Measurements from ENCODE around the gene SETBP1. TPM values are rescaled to one million over a fixed set of nuclear protein-coding genes. Genes with fewer than 3 reads are reported as not detected.

Gene SETBP1
- total RNA-seq, 1 donor from 2014 or later, result 12.4 TPM

DNA sequence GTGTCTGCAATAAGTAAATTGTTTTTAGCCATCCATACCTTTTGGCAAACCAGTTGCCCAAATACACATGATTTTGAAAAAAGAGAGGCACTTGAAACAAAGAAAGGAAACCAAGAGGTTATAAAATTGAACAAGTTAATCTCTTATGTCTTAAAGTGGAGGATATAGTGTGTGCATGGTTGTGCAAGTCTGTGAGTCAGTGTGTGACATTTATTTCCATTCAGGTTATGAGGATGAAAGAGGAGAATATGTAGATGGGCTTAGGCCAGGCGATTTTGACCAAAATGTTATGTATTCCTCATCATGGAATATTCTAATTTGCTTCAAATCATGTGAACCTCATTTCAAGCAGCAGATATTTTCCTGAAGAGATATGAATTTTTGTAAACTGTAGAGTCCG lies 123.3 kb downstream of the SETBP1 start:
- peaks cover 2% of the 10 kb centered on the region for H3K9me3 Mint-ChIP-seq (ENCODE audit: unreplicated experiment)
- H3K27me3 Mint-ChIP-seq (ENCODE audit: low read depth, unreplicated experiment), result no peaks in the 10 kb centered on the region
- H3K4me3 Mint-ChIP-seq (ENCODE audit: unreplicated experiment), result no peak overlapping the region
- Histone ChIP-seq H2AFZ (ENCODE audit: low read depth, low read length) (no peak overlapping the region), H3K27me3 (ENCODE audit: insufficient read depth, low read length) (no peaks in the 10 kb centered on the region), H3K4me1 (ENCODE audit: insufficient read depth, low read length) (peaks cover 10% of the 10 kb centered on the region), H3K4me2 (ENCODE audit: low read length) (no peak overlapping the region), H3K27ac (ENCODE audit: low read depth, low read length) (no peak overlapping the region), H3K36me3 (ENCODE audit: insufficient read depth, low read length) (no peaks in the 10 kb centered on the region), H3K79me2 (ENCODE audit: insufficient read depth, low read length) (no peaks in the 10 kb centered on the region), H3K9me3 (ENCODE audit: insufficient read depth, low read depth, low read length) (no peaks in the 10 kb centered on the region), H3K4me3 (ENCODE audit: insufficient read depth, low read depth, low read length) (no peak overlapping the region), H4K20me1 (ENCODE audit: insufficient read depth, low read length) (no peaks in the 10 kb centered on the region), H3K9ac (ENCODE audit: low read length) (no peak overlapping the region)
- H3K4me1 Mint-ChIP-seq (ENCODE audit: low read depth, unreplicated experiment), result peaks cover 38% of the 10 kb centered on the region
- DNase-seq (ENCODE audit: low read depth), result no peak
- peak overlapping the region; percentile 95 for H3K27ac Mint-ChIP-seq (ENCODE audit: unreplicated experiment)
- peaks cover 3% of the 10 kb centered on the region for H3K36me3 Mint-ChIP-seq (ENCODE audit: low read depth, unreplicated experiment)
- no peak for FAIRE-seq
- no peak for TF ChIP-seq EZH2 (IDR thresholded peaks at IDR 0.05; ENCODE audit: insufficient read depth, low read length)
- TF ChIP-seq, protein P1, sequence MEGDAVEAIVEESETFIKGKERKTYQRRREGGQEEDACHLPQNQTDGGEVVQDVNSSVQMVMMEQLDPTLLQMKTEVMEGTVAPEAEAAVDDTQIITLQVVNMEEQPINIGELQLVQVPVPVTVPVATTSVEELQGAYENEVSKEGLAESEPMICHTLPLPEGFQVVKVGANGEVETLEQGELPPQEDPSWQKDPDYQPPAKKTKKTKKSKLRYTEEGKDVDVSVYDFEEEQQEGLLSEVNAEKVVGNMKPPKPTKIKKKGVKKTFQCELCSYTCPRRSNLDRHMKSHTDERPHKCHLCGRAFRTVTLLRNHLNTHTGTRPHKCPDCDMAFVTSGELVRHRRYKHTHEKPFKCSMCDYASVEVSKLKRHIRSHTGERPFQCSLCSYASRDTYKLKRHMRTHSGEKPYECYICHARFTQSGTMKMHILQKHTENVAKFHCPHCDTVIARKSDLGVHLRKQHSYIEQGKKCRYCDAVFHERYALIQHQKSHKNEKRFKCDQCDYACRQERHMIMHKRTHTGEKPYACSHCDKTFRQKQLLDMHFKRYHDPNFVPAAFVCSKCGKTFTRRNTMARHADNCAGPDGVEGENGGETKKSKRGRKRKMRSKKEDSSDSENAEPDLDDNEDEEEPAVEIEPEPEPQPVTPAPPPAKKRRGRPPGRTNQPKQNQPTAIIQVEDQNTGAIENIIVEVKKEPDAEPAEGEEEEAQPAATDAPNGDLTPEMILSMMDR (IDR thresholded peaks at IDR 0.05; ENCODE audit: insufficient read depth, low read depth, low read length), result no peak

DNA sequence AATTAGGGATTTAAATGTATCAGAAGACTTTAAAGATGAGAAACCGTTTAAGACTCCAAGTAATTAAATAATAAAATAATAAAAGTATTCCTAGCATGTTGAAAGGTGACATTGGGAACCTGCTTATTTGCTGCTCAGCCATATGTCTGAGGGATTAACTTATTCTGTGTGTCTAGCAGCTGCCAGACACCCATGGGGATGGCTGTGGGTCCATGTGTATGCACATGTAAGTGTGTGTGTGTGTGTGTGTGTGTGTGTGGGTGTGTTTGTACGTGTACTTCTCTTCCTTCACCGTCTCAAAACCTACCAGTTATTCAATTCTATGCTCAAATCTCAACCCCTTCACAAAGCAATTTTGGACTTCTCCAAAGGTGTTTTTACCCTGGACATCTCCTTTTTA lies 124.5 kb downstream of the SETBP1 start:
- TF ChIP-seq EZH2 (IDR thresholded peaks at IDR 0.05; ENCODE audit: insufficient read depth, low read length), result no peak
- no peak overlapping the region for H3K4me2 ChIP-seq (ENCODE audit: low read length)
- no peaks in the 10 kb centered on the region for H3K27me3 Mint-ChIP-seq (ENCODE audit: low read depth, unreplicated experiment)
- H2AFZ ChIP-seq (ENCODE audit: low read depth, low read length), result no peak overlapping the region
- FAIRE-seq, result no peak
- H3K36me3 Mint-ChIP-seq (ENCODE audit: low read depth, unreplicated experiment), result peaks cover 3% of the 10 kb centered on the region
- no peaks in the 10 kb centered on the region for H4K20me1 ChIP-seq (ENCODE audit: insufficient read depth, low read length)
- H3K9me3 ChIP-seq (ENCODE audit: insufficient read depth, low read depth, low read length), result no peaks in the 10 kb centered on the region
- H3K4me3 ChIP-seq (ENCODE audit: insufficient read depth, low read depth, low read length), result no peak overlapping the region
- no peak overlapping the region for H3K4me3 Mint-ChIP-seq (ENCODE audit: unreplicated experiment)
- no peaks in the 10 kb centered on the region for H3K79me2 ChIP-seq (ENCODE audit: insufficient read depth, low read length)
- peaks cover 5% of the 10 kb centered on the region for H3K9me3 Mint-ChIP-seq (ENCODE audit: unreplicated experiment)
- no peak overlapping the region for H3K27ac ChIP-seq (ENCODE audit: low read depth, low read length)
- peaks cover 10% of the 10 kb centered on the region for H3K4me1 ChIP-seq (ENCODE audit: insufficient read depth, low read length)
- no peak for DNase-seq (ENCODE audit: low read depth)
- H3K27me3 ChIP-seq (ENCODE audit: insufficient read depth, low read length), result no peaks in the 10 kb centered on the region
- H3K36me3 ChIP-seq (ENCODE audit: insufficient read depth, low read length), result no peaks in the 10 kb centered on the region
- H3K27ac Mint-ChIP-seq (ENCODE audit: unreplicated experiment), result no peak overlapping the region
- H3K9ac ChIP-seq (ENCODE audit: low read length), result no peak overlapping the region
- H3K4me1 Mint-ChIP-seq (ENCODE audit: low read depth, unreplicated experiment), result peaks cover 34% of the 10 kb centered on the region

DNA sequence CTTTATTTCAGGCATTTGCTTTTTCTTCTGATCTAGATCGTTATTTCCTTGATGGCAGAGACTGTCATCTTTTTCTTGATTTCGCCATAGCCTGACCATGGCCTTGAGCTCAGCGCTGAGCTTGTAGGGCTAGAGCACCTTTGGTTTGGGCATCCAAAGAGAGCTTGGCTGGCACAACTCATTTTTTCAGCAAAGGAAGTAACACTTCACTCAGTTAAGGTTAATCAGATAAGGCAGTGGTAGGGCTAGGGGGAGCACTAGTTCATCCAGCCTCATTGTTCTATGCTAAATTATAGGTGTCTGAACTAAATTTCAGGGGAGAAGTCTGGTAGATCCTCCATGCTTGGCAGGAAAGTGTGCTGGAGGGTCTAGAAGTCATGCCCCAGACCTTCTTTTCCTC lies 125.0 kb downstream of the SETBP1 start:
- H3K9ac ChIP-seq (ENCODE audit: low read length), result no peak overlapping the region
- FAIRE-seq (no peak), DNase-seq (ENCODE audit: low read depth) (no peak)
- H3K36me3 ChIP-seq (ENCODE audit: insufficient read depth, low read length), result no peaks in the 10 kb centered on the region
- peaks cover 10% of the 10 kb centered on the region for H3K4me1 ChIP-seq (ENCODE audit: insufficient read depth, low read length)
- no peak overlapping the region for H3K4me2 ChIP-seq (ENCODE audit: low read length)
- H4K20me1 ChIP-seq (ENCODE audit: insufficient read depth, low read length), result no peaks in the 10 kb centered on the region
- peaks cover 2% of the 10 kb centered on the region for H3K9me3 Mint-ChIP-seq (ENCODE audit: unreplicated experiment)
- no peak overlapping the region for H3K27ac ChIP-seq (ENCODE audit: low read depth, low read length)
- no peaks in the 10 kb centered on the region for H3K9me3 ChIP-seq (ENCODE audit: insufficient read depth, low read depth, low read length)
- no peaks in the 10 kb centered on the region for H3K79me2 ChIP-seq (ENCODE audit: insufficient read depth, low read length)
- H3K36me3 Mint-ChIP-seq (ENCODE audit: low read depth, unreplicated experiment), result peaks cover under 1% of the 10 kb centered on the region
- H3K27ac Mint-ChIP-seq (ENCODE audit: unreplicated experiment), result no peak overlapping the region
- H3K4me3 Mint-ChIP-seq (ENCODE audit: unreplicated experiment), result no peak overlapping the region
- no peak for TF ChIP-seq EZH2 (IDR thresholded peaks at IDR 0.05; ENCODE audit: insufficient read depth, low read length)
- TF ChIP-seq, protein P1 (IDR thresholded peaks at IDR 0.05; ENCODE audit: insufficient read depth, low read depth, low read length), result no peak
- H3K27me3 Mint-ChIP-seq (ENCODE audit: low read depth, unreplicated experiment), result no peaks in the 10 kb centered on the region
- H2AFZ ChIP-seq (ENCODE audit: low read depth, low read length), result no peak overlapping the region
- no peak overlapping the region for H3K4me3 ChIP-seq (ENCODE audit: insufficient read depth, low read depth, low read length)
- peaks cover 31% of the 10 kb centered on the region for H3K4me1 Mint-ChIP-seq (ENCODE audit: low read depth, unreplicated experiment)
- no peaks in the 10 kb centered on the region for H3K27me3 ChIP-seq (ENCODE audit: insufficient read depth, low read length)

Data from astrocyte (in vitro differentiated cells and primary cell).